ENCODE data around the gene ETV3. TPM values are rescaled to one million over a fixed set of nuclear protein-coding genes. Genes with fewer than 3 reads are reported as not detected.

ETV3 gene
- total RNA-seq (24.8 TPM), polyA plus RNA-seq (ENCODE audit: insufficient read depth, low read depth, low replicate concordance) (3.5 TPM)
- long read RNA-seq, donor 1, full-length matches to known transcripts, result 2 of 2 reads
- long read RNA-seq, donor 1, partial matches to known transcripts, result 0 of 2 reads
- long read RNA-seq, donor 1, other reads (novel, unspliced or antisense), result 0 of 2 reads
- long read RNA-seq, donor 2, full-length matches to known transcripts, result 5 of 5 reads
- long read RNA-seq, donor 2, partial matches to known transcripts, result 0 of 5 reads
- long read RNA-seq, donor 2, other reads (novel, unspliced or antisense), result 0 of 5 reads
- long read RNA-seq, donor 3, full-length matches to known transcripts, result 5 of 5 reads
- long read RNA-seq, donor 3, partial matches to known transcripts, result 0 of 5 reads
- long read RNA-seq, donor 3, other reads (novel, unspliced or antisense), result 0 of 5 reads
- long read RNA-seq, donor 4, full-length matches to known transcripts, result 2 of 2 reads
- long read RNA-seq, donor 4, partial matches to known transcripts, result 0 of 2 reads
- long read RNA-seq, donor 4, other reads (novel, unspliced or antisense), result 0 of 2 reads
- long read RNA-seq, donor 5, result 0 reads
- long read RNA-seq, donor 6, full-length matches to known transcripts, result 2 of 2 reads
- long read RNA-seq, donor 6, partial matches to known transcripts, result 0 of 2 reads
- long read RNA-seq, donor 6, other reads (novel, unspliced or antisense), result 0 of 2 reads
- long read RNA-seq, donor 7, result 0 reads
- long read RNA-seq, donor 8, full-length matches to known transcripts, result 4 of 4 reads
- long read RNA-seq, donor 8, partial matches to known transcripts, result 0 of 4 reads
- long read RNA-seq, donor 8, other reads (novel, unspliced or antisense), result 0 of 4 reads
- long read RNA-seq, donor 9, full-length matches to known transcripts, result 1 of 1 reads
- long read RNA-seq, donor 9, partial matches to known transcripts, result 0 of 1 reads
- long read RNA-seq, donor 9, other reads (novel, unspliced or antisense), result 0 of 1 reads
- long read RNA-seq, donor 10, full-length matches to known transcripts, result 4 of 4 reads
- long read RNA-seq, donor 10, partial matches to known transcripts, result 0 of 4 reads
- long read RNA-seq, donor 10, other reads (novel, unspliced or antisense), result 0 of 4 reads

DNA sequence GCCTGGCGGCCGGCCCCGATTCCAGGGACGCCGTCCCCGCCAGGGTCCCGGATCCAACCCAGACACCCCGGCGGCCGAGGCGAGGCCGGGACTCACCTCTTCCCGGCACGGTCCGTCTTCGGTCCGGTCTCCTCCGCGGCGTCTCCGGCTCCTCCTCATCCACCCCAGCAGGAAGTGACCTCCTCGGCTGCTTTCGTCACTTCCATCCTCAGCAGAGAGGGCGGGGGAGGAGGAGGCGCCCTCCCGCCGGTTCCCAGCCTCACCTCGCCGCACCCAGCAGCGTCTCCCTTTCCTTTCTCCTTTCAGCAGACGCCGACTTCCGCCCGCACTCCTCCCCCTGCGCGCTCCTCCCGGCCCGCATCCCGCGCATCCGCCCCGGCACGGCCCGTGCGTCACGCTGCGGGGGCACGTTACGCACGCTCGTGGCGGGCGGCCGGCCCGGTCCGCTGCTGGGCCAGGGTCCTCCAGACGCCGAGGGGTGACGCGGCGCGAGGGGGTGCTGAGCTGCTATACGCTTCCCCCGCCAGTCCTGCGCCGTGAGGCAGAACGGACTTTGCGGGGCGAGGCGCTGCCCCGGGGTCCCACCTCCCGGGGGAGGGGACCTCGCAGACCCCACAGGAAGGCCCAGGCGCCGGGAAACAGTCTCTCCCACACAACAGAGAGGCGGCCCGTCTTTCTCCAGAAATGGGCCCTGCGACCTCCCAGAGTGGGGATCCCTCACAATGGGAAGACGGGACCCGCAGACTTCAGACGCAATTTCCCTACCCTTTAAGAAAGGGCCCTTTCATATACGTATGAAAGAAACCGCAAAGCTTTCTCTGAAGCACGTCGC lies at the start of gene ETV3:
ETV3 (minus strand) TSS at position 176 of the 832 bp plus-strand sequence. CDS start 2,043 bp downstream, outside the sequence.
- H3K27ac ChIP-seq (ENCODE audit: low read depth in 2 of 2, low read length in 2 of 2), result peak within 1 kb of the TSS; percentile 96 to 98
- H3K27me3 ChIP-seq (ENCODE audit: control insufficient read depth, insufficient read depth, low read length), result no peaks in the 10 kb centered on the region
- DNase-seq (peak; percentile 95 to 97 (median 96)), FAIRE-seq (no peak)
- H3K9ac ChIP-seq (ENCODE audit: low read length in 3 of 3), result peak within 1 kb of the TSS; percentile 82 to 90 (median 88)
- H3K4me3 ChIP-seq (ENCODE audit: low read length in 3 of 3), result peak within 1 kb of the TSS; percentile 86 to 88 (median 87)
- TF ChIP-seq, protein P1, sequence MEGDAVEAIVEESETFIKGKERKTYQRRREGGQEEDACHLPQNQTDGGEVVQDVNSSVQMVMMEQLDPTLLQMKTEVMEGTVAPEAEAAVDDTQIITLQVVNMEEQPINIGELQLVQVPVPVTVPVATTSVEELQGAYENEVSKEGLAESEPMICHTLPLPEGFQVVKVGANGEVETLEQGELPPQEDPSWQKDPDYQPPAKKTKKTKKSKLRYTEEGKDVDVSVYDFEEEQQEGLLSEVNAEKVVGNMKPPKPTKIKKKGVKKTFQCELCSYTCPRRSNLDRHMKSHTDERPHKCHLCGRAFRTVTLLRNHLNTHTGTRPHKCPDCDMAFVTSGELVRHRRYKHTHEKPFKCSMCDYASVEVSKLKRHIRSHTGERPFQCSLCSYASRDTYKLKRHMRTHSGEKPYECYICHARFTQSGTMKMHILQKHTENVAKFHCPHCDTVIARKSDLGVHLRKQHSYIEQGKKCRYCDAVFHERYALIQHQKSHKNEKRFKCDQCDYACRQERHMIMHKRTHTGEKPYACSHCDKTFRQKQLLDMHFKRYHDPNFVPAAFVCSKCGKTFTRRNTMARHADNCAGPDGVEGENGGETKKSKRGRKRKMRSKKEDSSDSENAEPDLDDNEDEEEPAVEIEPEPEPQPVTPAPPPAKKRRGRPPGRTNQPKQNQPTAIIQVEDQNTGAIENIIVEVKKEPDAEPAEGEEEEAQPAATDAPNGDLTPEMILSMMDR (IDR thresholded peaks at IDR 0.05; ENCODE audit: borderline replicate concordance, extremely low read depth, insufficient read depth), result no peak
- H3K36me3 ChIP-seq (ENCODE audit: control insufficient read depth in 2 of 3, insufficient read depth in 3 of 3, low read length in 3 of 3), result peaks cover 8 to 26% (median 22%) of the 10 kb centered on the region in 3 donors
- intact Hi-C loops (cut with DNase I), result no loop called here
- H3K4me1 ChIP-seq (ENCODE audit: control insufficient read depth in 2 of 3, insufficient read depth in 2 of 3, low read depth in 1 of 3, low read length in 3 of 3), result peaks cover 0 to 18% (median 10%) of the 10 kb centered on the region in 3 donors
- no peaks in the 10 kb centered on the region for H3K9me3 ChIP-seq (ENCODE audit: control insufficient read depth in 2 of 3, insufficient read depth in 1 of 3, low read length in 3 of 3)

DNA sequence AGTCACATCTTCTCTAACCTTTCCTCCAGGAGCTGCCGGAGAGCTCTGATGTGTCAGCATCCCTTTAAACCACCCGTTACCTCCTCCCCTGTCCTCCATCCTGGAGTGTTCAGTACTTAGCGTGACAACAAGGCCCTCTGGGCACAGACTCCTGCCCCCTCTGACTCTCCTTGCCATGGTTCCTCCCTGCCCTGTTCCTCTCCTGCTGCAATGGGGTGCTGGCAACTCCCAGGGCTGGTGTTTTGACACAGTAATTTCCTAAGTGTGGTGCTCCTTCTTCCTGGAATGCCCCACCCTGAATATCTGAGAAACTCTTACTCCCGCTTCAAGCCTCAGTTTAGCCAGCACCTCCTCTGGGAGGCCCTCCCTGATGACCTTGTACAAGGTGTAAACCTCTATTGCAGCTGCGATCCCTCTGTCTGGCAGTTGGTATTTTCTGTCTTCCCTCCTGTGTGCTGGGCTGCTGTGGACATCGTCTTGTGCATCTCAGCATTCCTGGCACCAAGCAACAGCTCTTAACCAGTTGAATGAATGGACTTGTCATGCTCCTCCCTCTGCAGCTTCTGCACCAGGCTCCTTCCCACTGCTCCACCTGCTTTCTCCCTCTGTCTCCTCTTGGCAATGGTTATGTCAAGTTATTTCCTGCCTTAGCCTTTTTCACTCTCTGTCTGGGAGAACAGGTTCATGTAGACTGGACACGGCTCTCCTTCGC lies 48.2 kb upstream of the ETV3 start:
- intact Hi-C loops (cut with DNase I), result no loop called here

More for the DNA sequence above, 48.2 kb upstream of the ETV3 start:
- Histone ChIP-seq H3K27me3 (ENCODE audit: control insufficient read depth, insufficient read depth, low read length) (no peaks in the 10 kb centered on the region), H3K9ac (ENCODE audit: low read length in 3 of 3) (no peak overlapping the region), H3K4me3 (ENCODE audit: low read length in 3 of 3) (no peak overlapping the region), H3K27ac (ENCODE audit: low read depth in 2 of 2, low read length in 2 of 2) (no peak overlapping the region), H3K36me3 (ENCODE audit: control insufficient read depth in 2 of 3, insufficient read depth in 3 of 3, low read length in 3 of 3) (no peaks in the 10 kb centered on the region), H3K9me3 (ENCODE audit: control insufficient read depth in 2 of 3, insufficient read depth in 1 of 3, low read length in 3 of 3) (no peaks in the 10 kb centered on the region), H3K4me1 (ENCODE audit: control insufficient read depth in 2 of 3, insufficient read depth in 2 of 3, low read depth in 1 of 3, low read length in 3 of 3) (no peaks in the 10 kb centered on the region)
- TF ChIP-seq, protein P1 (IDR thresholded peaks at IDR 0.05; ENCODE audit: borderline replicate concordance, extremely low read depth, insufficient read depth), result no peak
- FAIRE-seq (no peak), DNase-seq (peak in 1 of 5 donors; percentile 19)
